ENCODE results near the gene STAT2.

DNA sequence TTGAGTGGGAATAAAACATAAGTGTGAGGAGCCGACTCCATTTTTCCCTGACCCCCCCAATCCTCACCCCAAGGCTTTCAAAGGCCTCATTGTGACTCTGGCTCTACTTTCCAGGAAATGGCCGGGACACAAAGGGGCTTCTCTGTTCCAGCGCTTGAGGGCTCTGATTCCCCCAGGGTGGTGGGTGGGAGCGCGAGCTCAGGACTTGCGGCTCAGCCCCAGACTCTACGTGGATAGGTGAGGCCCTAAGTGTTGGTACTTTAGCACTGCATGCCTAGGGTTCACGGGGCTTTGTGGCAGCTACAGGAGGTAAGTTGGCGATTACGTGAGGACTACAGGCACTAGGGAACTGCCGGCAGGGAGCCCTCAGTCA is 44.7 kb downstream of the STAT2 start:
- TF ChIP-seq, protein P1, sequence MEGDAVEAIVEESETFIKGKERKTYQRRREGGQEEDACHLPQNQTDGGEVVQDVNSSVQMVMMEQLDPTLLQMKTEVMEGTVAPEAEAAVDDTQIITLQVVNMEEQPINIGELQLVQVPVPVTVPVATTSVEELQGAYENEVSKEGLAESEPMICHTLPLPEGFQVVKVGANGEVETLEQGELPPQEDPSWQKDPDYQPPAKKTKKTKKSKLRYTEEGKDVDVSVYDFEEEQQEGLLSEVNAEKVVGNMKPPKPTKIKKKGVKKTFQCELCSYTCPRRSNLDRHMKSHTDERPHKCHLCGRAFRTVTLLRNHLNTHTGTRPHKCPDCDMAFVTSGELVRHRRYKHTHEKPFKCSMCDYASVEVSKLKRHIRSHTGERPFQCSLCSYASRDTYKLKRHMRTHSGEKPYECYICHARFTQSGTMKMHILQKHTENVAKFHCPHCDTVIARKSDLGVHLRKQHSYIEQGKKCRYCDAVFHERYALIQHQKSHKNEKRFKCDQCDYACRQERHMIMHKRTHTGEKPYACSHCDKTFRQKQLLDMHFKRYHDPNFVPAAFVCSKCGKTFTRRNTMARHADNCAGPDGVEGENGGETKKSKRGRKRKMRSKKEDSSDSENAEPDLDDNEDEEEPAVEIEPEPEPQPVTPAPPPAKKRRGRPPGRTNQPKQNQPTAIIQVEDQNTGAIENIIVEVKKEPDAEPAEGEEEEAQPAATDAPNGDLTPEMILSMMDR (IDR thresholded peaks at IDR 0.05; ENCODE audit: low read length), result no peak
- no peak for TF ChIP-seq EZH2 (IDR thresholded peaks at IDR 0.05; ENCODE audit: borderline replicate concordance, low read length)
